ENCODE measurements around the gene CCDC192.

Gene CCDC192

DNA sequence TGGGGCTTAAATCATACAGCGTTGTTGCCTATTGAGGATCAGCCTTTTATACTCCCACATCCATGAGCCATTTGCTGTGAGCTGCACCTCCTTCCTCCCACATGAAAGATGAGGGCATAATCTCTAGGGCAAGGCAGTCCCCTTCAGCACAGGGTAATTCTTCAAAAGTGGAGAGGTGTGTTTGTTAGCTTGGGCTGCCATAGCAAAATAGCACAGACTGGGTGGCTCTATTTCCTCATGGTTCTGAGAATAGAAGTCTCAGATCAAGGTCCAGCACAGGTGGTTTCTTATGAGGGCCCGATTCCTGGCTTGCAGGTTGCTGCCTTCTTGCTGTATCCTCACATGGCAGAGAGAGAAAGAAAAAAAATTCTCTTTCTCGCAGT is 258.6 kb downstream of the CCDC192 start:
- no peak for DNase-seq

- DNase-seq = no peak
Measured at GRCh38 chr5:127962491-127962890, 259.3 kb downstream of the CCDC192 start.

- DNase-seq = no peak
Measured at GRCh38 chr5:127963233-127963632, 260.0 kb downstream of the CCDC192 start.

GRCh38 chr5:127963931-127964330 is 260.7 kb downstream of the CCDC192 start:
- DNase-seq = no peak

DNA sequence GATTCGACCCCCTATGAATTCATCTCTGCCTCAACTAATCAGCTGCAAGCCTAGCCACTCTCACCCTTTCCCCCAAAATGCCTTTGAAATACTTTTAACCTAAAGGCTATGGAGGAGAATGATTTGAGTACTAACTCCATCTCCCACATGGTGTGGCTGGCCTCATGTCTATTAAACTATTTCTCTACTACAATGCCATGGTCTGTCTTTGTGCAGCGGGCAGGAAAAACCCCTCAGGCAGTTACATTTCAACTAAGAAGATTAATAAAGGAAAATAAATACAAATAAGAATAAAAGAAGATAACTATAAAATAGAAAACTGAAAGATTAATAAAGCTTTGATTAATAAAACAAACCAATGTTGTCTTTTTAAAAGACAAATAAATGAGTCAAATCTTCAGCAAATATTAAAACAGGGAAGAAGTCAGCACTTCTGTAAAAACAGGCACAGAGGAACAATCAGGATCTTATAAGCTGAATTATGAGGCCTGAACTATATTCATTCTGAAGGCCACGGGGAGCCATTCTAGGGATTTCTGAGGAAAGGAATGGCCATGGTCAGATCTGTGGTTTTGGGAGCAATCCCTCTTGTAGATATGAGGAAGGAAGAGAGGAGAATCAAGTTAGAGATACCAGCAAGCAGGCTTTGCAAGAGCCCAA is 264.3 kb downstream of the CCDC192 start:
- DNase-seq = no peak

- no peak for DNase-seq
Measured at GRCh38 chr5:127967983-127968592, 264.9 kb downstream of the CCDC192 start.

DNA sequence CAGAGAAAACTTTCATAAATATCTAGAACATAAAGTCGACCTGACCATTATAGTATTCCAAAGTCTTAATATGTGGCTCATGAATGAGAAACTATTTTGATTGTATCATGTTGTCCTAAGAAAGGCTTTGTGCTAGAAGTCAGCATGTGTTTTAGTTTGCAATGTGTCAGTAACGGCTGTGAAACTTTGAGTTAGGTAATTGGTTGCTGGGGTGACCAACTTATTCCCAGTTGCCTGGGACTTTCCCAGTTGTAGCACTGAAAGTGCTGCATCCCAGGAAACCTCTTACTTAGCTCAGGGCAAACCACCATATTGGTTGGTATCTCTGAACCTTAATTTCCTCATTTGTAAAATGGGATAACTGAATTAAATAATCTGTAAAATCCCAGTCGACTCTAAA is 265.8 kb downstream of the CCDC192 start:
- no peak for DNase-seq

DNA sequence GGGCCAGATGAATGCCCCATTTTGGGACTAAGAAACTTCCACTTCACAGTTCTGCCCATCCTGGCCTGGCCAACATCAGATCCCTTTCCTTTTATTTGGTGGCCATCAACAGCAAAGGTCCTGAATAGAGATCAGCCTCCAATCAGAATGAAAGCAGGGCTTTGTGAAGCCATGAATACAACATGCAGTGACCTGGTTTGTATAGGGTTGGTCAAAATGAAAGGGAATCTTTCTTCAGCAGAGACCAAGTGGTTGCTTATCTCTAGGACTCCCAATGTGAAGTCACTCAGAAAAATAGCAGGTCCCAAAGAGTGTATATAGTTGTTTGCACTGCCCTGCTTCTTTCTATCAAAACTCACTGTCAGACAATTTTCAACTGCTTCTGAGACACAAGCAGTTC is 266.5 kb downstream of the CCDC192 start:
- no peak for DNase-seq

DNA sequence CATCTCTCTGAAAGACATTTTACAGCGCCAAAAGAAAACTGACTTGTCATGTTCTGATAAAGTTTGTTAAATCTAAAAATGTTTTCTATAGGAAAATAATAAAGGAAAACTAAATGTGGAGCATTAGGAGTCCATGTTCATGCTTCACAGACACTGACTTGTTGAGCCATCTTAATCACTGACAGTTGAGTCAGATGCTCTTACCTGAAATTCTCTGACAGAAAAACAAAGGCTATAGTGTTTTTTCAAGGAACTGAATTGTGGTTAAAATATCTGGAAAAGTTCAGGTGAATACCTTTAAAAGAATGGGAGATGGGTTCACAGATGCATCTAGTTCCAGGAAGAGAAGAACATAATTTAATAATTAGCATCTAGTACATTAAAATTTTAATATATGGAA is 266.9 kb downstream of the CCDC192 start:
- no peak for DNase-seq

DNA sequence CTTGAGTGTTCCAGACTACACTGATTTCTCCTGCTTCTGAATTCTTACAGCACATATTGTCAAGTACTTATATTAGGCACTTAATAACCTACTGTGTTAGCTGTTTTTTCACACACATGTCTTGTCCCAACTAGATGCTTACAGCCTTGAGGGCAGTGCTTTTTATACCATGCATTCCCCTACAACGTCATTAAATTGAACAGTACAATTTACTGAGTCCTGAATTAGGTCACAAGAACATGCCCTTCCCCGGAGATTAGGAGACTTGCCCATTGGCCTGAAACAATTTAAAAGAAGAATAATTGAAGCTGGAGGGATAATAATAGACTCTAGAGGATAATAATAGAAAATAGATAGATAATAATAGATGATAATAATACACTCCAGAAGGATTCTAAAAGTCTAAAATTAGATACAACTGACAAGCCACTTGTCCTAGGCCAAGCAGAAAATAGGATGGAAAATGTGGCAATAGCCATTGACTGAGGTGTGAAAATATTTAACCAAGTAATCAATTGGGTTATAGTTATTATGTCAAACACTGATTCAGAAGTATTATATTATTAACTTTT is 267.7 kb downstream of the CCDC192 start:
- no peak for DNase-seq

DNA sequence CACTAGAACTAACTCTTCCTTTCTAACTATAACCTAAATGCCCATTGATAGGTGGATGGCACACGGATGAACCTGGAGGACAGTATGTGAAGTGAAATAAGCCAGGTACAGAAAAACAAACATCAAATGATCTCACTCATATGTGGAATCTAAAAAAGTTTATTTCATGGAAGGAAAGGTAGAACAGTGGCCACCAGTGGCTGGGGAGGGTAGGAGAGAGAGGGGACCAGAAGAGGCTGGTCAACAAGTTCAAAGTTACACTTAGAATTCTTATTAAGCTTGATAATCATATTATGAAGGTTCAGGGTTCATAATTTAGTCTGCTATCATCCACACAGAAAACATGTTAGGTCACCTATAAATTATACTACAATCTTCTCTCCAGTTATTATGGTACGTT is 272.8 kb downstream of the CCDC192 start:
- no peak for DNase-seq

- no peak for DNase-seq
Measured at GRCh38 chr5:127976525-127976924, 273.3 kb downstream of the CCDC192 start.

GRCh38 chr5:127976991-127977717 is 274.0 kb downstream of the CCDC192 start:
- DNase-seq = no peak

DNA sequence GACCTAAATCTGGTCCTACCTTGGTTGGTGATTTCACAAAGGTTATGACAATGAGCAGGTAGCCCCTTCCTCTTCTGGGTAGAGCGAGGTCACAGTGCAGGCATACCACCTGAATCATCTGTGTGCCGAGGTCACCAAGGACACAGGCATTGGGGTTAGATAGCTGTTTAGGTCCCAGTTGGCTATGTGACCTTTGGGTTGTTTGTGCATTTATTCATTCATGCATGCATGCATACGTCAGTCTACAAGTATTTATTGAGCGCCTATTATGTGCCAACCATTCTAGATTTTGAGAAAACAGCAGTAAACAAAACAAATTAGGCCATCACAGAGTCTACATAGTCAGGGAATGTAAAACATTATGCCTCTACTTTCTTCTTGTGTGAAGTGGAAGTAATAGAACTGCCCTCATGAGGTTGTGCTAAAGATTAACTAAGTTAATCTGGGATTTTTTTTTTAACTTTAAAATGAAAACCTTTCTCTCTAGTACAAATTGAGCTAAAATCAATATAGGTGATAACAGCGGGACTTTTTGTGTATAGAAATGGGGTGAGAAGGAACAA is 275.6 kb downstream of the CCDC192 start:
- no peak for DNase-seq

GRCh38 chr5:127979475-127979874 is 276.3 kb downstream of the CCDC192 start:
- DNase-seq = no peak

GRCh38 chr5:127980843-127981242 is 277.7 kb downstream of the CCDC192 start:
- DNase-seq = no peak

DNA sequence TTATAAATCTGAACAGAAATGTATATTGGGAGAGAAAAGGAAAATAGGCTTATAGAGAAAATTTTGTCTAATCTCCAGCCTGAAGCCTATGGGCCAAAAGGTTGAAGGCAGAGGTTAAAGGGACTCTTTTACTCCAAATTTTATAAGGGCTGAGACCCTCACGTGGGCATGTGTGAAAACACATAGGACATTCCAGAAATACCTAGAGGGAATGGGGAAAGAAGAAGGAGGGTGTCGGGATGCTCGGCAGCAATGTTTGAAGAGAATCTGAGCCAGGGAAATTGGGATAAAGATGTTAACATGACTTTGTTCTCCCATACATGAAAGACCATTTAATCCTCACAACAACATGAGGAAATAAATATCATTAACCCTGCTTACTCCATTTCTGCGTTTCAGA is 278.3 kb downstream of the CCDC192 start:
- no peak for DNase-seq

GRCh38 chr5:127985811-127986325 is 282.7 kb downstream of the CCDC192 start:
- no peak for DNase-seq

DNA sequence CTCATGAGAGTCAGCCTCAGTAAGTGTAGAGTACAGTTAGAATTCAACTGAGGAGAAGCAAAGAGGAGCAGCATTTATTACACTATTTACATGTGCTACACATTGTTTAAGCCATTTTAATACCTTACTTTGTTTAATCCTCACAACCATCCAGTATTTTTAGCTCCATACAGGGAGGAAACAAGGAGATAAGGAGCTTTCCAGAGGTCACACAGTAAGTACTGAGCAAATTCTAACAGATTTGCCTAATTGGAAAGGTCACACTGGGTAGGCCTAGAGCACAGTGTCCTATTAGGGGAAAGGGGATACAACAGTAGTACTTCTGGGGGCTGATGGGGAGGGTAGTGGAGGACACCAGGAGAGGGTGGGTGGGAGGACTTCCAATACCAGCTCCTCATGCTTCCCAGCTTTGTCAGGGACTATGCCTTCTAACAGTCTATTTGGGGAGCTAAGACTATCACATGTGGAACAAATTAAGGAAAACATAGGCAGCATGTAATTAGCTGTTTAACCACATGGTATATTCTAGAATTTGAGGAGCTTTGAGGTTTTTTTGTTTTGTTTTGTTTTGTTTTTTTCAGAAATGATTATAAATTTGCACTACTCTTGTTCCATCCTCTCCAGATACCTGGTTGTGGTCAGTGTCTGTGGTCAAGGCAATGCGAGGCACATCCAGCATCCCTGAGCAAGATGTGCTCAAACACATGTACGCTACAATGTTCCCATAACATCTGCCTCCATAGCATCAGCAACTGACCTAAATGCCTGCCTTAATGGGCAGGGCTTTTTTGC is 284.4 kb downstream of the CCDC192 start:
- DNase-seq = no peak

- DNase-seq = no peak
Measured at GRCh38 chr5:127988146-127988760, 285.1 kb downstream of the CCDC192 start.
